Effector CD4-positive, alpha-beta T cell (primary cell): Measurements from ENCODE around the gene PNKD.
A peak's percentile ranks its signal among the peaks of the same experiment; 100 is the strongest.

ENCODE experiments used
- DNase-seq: peaks from one replicate; pipeline ENCODE4 v3.0.0-alpha.2; 2020
- total RNA-seq: gene quantifications from one replicate; lab custom pipeline; 2026; lab: John Stamatoyannopoulos, UW

Gene PNKD, protein sequence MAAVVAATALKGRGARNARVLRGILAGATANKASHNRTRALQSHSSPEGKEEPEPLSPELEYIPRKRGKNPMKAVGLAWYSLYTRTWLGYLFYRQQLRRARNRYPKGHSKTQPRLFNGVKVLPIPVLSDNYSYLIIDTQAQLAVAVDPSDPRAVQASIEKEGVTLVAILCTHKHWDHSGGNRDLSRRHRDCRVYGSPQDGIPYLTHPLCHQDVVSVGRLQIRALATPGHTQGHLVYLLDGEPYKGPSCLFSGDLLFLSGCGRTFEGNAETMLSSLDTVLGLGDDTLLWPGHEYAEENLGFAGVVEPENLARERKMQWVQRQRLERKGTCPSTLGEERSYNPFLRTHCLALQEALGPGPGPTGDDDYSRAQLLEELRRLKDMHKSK
- total RNA-seq = 13.5 reads per million, percentile 38 among the genes with 10 or more reads in this experiment

DNA sequence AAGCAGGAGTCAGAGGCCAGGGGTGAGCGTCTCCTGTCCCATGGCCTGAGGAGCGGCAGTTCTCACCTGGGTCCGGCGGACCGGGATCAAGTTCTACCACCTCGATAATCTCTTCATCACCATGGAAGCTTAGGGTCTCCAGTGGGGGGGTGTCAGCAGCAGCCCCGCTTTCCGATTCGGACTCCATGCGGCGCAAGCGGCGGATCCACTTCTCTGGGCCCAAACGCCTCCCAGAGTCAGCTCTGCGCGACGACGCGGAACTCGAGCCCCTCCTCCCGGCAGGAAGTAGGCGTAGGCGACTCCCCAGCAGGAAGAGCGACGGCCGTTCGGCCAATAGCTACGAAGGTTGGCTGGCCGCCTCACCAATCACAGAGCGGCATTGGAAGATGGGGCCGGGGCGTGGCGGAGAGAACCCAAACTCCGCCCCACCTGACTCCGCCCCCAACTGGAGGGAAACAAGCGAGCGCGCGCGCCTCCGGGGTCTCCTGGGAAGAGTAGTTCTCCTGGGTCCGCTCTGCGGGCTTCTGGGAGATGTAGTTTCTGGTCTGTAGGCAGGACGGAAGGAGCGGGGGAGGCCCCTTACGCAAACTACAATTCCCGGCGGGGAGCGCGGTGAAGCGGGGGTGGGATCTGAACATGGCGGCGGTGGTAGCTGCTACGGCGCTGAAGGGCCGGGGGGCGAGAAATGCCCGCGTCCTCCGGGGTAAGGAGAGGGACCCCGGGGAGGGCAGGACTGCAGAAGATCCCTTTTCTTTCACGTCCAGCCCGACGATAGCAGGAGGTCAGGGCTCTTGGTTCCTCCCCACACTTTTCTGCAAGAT is at the start of gene PNKD, which contains the start of gene AAMP:
TSS of gene PNKD (plus strand) at position 620 of the 821 bp plus-strand sequence. CDS start at position 637, 17 bp downstream.
TSS of gene AAMP (minus strand) at position 238 of the 821 bp plus-strand sequence. CDS start at position 187, 51 bp downstream.
- DNase-seq = peak; percentile 100

DNA sequence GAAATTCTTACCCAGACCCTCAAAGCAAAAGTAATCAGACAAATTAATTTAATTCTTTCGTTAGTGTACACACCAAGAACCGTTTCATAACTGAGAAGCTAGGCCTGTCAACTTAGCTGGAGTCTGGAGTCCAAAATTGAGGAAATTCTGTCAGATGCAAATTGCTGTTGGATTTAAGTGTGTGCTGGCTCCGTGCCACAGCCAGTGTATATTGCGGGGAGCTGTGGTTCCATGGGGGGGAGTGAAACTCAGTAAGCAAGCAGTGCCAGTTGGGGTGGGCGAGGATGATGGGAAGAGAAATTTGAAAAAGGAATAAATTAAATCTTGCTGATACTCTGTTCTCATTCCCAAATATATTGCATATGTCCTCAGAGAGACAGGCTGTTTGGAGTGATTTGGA is 49.3 kb upstream of the PNKD start:
- DNase-seq = no peak

DNA sequence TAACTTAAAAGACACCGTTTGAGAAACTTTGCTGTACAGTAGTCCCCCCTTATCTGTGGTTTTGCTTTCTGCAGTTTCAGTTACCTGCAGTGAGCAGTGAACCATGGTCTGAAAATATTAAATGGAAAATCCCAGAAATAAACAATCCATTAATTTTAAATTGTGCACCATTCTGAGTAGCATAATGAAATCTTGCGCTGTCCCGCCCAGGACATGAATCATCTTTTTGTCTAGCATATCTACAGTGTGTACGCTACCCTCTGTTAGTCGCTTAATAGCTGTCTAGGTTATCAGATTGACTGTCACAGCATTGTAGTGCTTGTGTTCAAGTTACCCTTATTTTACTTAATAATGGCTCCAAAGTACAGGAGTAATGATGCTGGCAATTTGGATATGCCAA is 47.3 kb upstream of the PNKD start:
- DNase-seq = peak; percentile 24

DNA sequence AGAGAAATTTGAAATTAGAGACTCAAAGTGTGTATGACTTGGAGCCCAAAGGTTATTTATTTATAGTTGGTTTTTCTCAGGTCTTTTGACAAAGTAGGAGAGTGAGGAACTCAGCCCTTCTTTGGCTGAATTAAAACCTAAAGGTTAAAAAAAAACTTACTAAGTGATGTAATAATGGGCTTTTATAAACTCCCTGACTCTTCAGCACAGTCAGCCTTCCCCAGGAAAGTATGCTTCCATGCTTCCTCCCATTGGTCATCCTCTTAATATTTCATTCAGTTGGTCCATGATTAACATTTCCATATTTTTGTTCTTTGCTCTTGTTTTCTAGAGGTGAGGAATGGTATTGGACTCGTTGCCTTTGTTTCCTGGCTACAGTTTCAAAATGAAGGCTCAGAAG is 46.1 kb upstream of the PNKD start:
- DNase-seq = no peak

GRCh38 chr2:218226903-218227302 is 43.4 kb upstream of the PNKD start:
- no peak for DNase-seq

DNA sequence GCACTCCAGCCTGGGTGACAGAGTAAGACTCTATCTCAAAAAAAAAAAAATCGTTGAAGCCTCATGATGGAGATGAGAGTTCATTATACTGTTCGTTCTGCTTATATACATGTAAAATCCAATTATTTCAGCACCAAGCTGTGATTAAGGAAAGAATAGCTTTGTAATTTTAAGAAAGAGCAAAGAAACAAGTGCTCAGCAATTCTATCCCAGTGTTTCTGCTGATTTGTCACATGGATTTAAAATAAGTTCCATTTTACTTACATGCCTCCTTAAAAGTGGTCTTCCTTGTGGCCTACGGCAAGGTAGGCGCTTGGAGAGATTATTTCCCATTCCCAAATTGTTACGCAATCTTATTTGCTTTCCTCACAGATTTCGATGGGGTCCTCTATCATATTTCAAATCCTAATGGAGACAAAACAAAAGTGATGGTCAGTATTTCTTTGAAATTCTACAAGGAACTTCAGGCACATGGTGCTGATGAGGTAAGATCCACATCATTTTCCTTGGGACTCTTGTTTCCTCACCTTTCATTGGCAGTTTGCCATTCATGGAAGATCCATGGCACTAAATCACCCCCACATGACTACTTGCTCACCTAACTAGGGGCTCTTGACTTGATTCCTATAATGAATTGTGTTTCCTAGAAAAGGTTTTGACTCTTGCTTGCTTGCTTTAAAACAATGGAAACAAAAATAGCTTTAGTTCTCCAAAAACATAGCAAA is 41.8 kb upstream of the PNKD start:
- no peak for DNase-seq

DNA sequence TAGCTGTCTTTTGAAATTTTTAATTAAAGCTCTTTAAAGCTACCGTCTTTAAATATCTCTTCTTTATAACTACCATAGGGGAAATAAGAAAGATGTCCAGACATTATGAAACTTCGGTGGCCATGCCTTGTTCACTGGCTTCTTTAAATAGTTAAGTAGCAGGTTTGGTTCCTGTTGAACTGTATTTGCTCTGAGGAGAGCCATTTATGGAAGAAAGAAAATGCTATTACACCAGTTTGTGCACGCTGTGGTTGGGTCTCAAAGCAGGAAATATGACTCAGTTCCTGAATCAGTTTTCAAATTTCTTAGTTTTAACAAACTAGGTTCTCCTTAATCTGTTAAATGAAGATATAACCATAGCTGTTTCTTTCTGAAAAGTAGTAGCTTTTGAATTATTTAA is 41.1 kb upstream of the PNKD start:
- DNase-seq = peak; percentile 38

GRCh38 chr2:218229851-218230250 is 40.5 kb upstream of the PNKD start:
- no peak for DNase-seq

DNA sequence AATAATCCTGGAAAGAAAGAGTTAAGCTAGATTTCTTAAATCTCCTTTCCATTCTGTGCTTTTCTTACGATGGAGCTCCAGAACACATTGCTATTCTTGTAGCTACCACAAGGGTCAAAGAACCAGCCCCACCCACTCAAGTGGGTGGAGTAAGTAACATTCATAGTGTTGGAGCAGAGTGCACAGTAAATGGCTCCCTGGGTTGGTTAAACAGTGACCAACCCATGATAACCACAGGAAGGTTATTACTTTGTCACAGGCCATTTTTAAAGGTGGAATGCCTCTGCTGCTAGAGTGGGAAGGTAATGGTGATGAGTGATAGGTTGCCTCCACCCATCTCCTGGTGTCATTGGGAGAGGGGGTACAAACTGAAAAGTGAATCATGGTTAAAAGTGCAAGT is 39.4 kb upstream of the PNKD start:
- DNase-seq = no peak

DNA sequence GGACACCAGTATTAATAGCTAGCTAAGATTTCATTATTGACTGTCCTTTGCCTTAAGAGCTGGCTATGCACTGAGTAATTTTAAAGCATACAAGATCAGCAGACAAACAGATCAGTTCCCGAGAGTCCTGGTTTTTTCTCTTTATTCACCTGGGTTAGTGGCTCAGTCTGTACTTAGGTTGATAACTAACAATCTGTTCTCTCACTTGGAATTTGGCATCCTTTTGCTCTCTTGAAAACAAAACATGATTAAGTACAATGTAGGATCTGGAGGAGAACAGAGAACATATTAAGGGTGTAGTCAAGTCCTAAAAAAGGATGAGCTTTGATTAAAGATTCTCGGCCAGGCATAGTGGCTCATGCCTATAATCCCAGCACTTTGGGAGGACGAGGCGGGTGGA is 36.8 kb upstream of the PNKD start:
- DNase-seq = no peak

GRCh38 chr2:218234521-218234920 is 35.8 kb upstream of the PNKD start:
- DNase-seq = no peak

GRCh38 chr2:218235017-218235416 is 35.3 kb upstream of the PNKD start:
- no peak for DNase-seq

GRCh38 chr2:218236829-218237228 is 33.5 kb upstream of the PNKD start:
- no peak for DNase-seq

DNA sequence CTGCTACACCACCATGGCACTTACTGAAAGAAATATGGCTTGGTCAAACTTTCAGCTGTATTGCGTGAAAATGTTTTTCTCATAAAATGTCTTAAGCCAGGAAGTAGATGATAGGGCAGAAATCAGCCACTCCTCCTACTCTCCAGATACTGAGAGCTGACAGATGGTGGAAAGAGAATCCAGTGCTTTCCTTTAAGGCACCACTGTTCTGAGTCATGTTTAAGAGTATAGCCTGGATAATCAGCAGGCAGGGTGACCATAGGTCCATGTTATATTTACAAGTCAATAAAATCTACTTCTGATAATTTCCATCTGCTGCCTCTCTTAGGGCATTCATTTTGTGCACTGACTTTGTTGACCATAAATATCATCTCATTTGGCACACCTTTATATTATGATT is 31.4 kb upstream of the PNKD start:
- DNase-seq = no peak

DNA sequence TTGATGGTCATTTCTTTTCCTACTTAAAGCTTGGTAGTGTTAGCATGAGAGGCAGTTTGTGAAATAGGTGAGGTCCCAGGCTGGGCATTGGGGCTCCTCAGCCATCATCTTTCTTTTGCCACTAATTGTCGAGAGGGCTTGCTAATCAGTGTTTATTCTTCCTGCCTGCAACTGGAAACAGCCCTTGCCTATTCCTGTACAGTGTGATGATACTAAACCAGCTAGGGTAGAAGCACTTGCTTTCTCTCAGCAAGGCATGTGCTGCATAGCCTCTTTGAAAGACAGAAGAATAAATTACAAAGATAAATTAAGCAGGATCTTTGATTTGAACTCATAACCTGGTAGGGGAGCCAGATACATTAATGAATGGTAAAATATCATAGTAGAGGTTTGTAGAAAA is 26.1 kb upstream of the PNKD start:
- no peak for DNase-seq

GRCh38 chr2:218244665-218245064 is 25.7 kb upstream of the PNKD start:
- DNase-seq = no peak

DNA sequence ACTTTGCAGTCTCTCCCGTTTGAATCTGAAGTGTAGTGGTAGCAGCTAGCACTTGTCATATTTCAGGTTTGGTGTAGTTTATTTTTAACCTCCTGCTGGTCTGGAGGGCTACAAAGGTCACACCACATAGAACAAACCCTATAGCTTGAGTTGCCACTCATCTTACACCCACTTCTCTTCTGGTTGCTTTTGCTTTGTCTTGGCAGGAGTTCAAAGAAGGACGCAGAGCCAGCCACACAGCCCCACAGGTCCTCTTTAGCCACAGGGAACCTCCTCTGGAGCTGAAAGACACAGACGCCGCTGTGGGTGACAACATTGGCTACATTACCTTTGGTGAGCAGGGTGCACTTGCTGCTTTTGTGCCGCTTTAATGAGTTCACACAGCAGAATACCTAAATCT is 25.1 kb upstream of the PNKD start:
- no peak for DNase-seq

GRCh38 chr2:218249691-218250090 is 20.6 kb upstream of the PNKD start:
- no peak for DNase-seq

GRCh38 chr2:218252509-218253231 is 17.6 kb upstream of the PNKD start:
- DNase-seq = no peak

- DNase-seq = no peak
These were observed 17.1 kb upstream of the PNKD start for GRCh38 chr2:218253232-218253625.

DNA sequence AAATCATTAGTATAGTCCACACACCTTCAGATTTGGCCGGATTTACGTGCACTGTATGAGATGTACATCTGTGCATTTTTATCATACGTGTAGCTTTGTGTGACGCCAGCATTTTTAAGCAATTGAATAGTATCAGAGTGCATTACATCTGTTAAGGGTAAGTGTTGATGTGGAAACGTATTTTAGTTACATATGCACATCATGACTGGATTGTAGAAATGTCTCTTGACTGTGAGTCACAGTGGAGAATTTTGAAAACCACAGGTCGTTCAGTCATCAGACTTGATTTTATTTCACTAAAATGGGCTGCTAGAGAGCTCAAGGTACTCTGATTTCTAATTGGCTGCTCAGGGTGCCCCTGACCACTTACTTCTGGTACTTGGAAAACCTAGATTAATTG is 14.9 kb upstream of the PNKD start:
- no peak for DNase-seq

DNA sequence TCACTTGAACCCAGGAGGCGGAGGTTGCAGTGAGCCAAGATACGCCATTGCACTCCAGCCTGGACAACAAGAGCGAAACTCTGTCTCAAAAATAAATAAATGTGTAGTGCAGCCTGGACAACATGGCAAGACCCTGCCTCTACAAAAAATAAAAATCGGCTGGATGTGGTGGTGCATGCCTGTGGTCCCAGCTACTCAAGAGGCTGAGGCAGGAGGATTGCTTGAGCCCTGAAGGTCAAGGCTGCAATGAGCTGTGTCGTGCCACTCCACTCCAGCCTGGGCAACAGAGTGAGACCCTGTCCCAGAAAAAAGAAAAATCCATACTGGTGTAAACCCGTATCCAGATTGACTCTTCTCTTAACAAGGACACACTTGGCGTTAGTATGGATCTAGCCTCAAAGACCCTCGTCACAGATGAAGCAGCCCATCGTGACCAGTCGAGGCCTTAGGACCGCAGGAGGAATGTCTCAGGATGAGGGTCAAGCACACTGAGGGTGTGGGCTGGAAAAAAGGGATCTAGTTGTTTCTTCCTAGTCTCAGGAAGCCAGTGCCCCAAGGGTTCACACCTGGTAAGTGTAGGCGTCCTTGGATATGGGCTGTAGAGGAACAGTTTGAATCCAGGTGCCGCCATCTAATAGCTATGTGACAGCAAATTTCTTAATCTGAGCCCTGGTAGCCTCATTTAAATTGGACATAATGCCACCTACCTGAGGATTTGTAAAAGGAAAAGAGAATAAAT is 13.5 kb upstream of the PNKD start:
- no peak for DNase-seq
